Measurements from ENCODE around the gene RHOB. TPM values are rescaled to one million over a fixed set of nuclear protein-coding genes. Genes with fewer than 3 reads are reported as not detected.

RHOB gene
- total RNA-seq, 1 donor from 2014 or later = 292 TPM

- Mint-ChIP-seq H3K36me3 (ENCODE audit: low read depth, unreplicated experiment) (no peaks in the 10 kb centered on the region), H3K27me3 (ENCODE audit: unreplicated experiment) (peaks cover 1% of the 10 kb centered on the region), H3K4me3 (ENCODE audit: unreplicated experiment) (no peak overlapping the region), H3K9me3 (ENCODE audit: unreplicated experiment) (no peaks in the 10 kb centered on the region), H3K27ac (ENCODE audit: unreplicated experiment) (no peak overlapping the region), H3K4me1 (ENCODE audit: unreplicated experiment) (peaks cover 15% of the 10 kb centered on the region)
- TF ChIP-seq CTCF (IDR thresholded peaks at IDR 0.05; ENCODE audit: unreplicated experiment) = no peak
- no peak for DNase-seq (ENCODE audit: low spot score)
Observed at GRCh38 chr2:20472569-20472968, 25.7 kb downstream of the RHOB start.

GRCh38 chr2:20473128-20473527 is 26.3 kb downstream of the RHOB start:
- DNase-seq (ENCODE audit: low spot score) = no peak
- Mint-ChIP-seq H3K9me3 (ENCODE audit: unreplicated experiment) (peaks cover 2% of the 10 kb centered on the region), H3K4me1 (ENCODE audit: unreplicated experiment) (peaks cover 11% of the 10 kb centered on the region), H3K4me3 (ENCODE audit: unreplicated experiment) (no peak overlapping the region), H3K27ac (ENCODE audit: unreplicated experiment) (no peak overlapping the region), H3K27me3 (ENCODE audit: unreplicated experiment) (peaks cover 1% of the 10 kb centered on the region), H3K36me3 (ENCODE audit: low read depth, unreplicated experiment) (no peaks in the 10 kb centered on the region)
- TF ChIP-seq CTCF (IDR thresholded peaks at IDR 0.05; ENCODE audit: unreplicated experiment) = no peak

- H3K4me1 Mint-ChIP-seq (ENCODE audit: unreplicated experiment) = peaks cover 7% of the 10 kb centered on the region
Observed at GRCh38 chr2:20474757-20475566, 28.1 kb downstream of the RHOB start.

GRCh38 chr2:20475567-20475952 is 28.7 kb downstream of the RHOB start:
- DNase-seq (ENCODE audit: low spot score) = no peak
- Mint-ChIP-seq H3K36me3 (ENCODE audit: low read depth, unreplicated experiment) (no peaks in the 10 kb centered on the region), H3K4me3 (ENCODE audit: unreplicated experiment) (no peak overlapping the region), H3K9me3 (ENCODE audit: unreplicated experiment) (peaks cover 6% of the 10 kb centered on the region), H3K27me3 (ENCODE audit: unreplicated experiment) (peaks cover 3% of the 10 kb centered on the region), H3K27ac (ENCODE audit: unreplicated experiment) (no peak overlapping the region), H3K4me1 (ENCODE audit: unreplicated experiment) (peaks cover 7% of the 10 kb centered on the region)
- TF ChIP-seq CTCF (IDR thresholded peaks at IDR 0.05; ENCODE audit: unreplicated experiment) = no peak

More at GRCh38 chr2:20474757-20475566, 28.1 kb downstream of the RHOB start:
- no peak for TF ChIP-seq CTCF (IDR thresholded peaks at IDR 0.05; ENCODE audit: unreplicated experiment)
- H3K9me3 Mint-ChIP-seq (ENCODE audit: unreplicated experiment) = peaks cover 6% of the 10 kb centered on the region
- H3K4me3 Mint-ChIP-seq (ENCODE audit: unreplicated experiment) = no peak overlapping the region
- H3K27me3 Mint-ChIP-seq (ENCODE audit: unreplicated experiment) = peaks cover 3% of the 10 kb centered on the region
- DNase-seq (ENCODE audit: low spot score) = no peak
- H3K36me3 Mint-ChIP-seq (ENCODE audit: low read depth, unreplicated experiment) = no peaks in the 10 kb centered on the region
- no peak overlapping the region for H3K27ac Mint-ChIP-seq (ENCODE audit: unreplicated experiment)

GRCh38 chr2:20476481-20476880 is 29.6 kb downstream of the RHOB start:
- no peaks in the 10 kb centered on the region for H3K36me3 Mint-ChIP-seq (ENCODE audit: low read depth, unreplicated experiment)
- H3K9me3 Mint-ChIP-seq (ENCODE audit: unreplicated experiment) = peaks cover 6% of the 10 kb centered on the region
- H3K4me1 Mint-ChIP-seq (ENCODE audit: unreplicated experiment) = peaks cover 7% of the 10 kb centered on the region
- no peak for TF ChIP-seq CTCF (IDR thresholded peaks at IDR 0.05; ENCODE audit: unreplicated experiment)
- no peak overlapping the region for H3K4me3 Mint-ChIP-seq (ENCODE audit: unreplicated experiment)
- DNase-seq (ENCODE audit: low spot score) = no peak
- peaks cover 3% of the 10 kb centered on the region for H3K27me3 Mint-ChIP-seq (ENCODE audit: unreplicated experiment)
- no peak overlapping the region for H3K27ac Mint-ChIP-seq (ENCODE audit: unreplicated experiment)
